Adipose tissue (tissue), 3 donors: Measurements from ENCODE around the gene CHRNB1. TPM values are rescaled to one million over a fixed set of nuclear protein-coding genes. Genes with fewer than 3 reads are reported as not detected.

Source experiments
- H3K27ac ChIP-seq: one replicate; pipeline ENCODE4 v1.5.1; 2013; ENCODE audit warnings: low read depth, low read length
- WGBS, 3 donors: extraction: QIAGEN DNeasy Blood & Tissue Kit; methylation state at CpG; one replicate each; pipeline ENCODE4 v1.1.7; 2013; 5-methylcytosine and 5-hydroxymethylcytosine counted together
- polyA plus RNA-seq, 3 donors: library from polyadenylated mRNA; stranded (reverse); fragments of 200-250 nt; gene quantifications; one replicate each; pipeline ENCODE4 v1.2.3, GENCODE V29; 2013
- donor health status: healthy with polysubstance abuse.
- donor health status: Bipolar disorder and iron deficiency.
- donor health status: healthy.

The CHRNB1 gene
- polyA plus RNA-seq = 10 to 100 TPM in 2 of 3 donors, 1 to 10 TPM in 1; 5.0 to 14.2 (median 12.7) TPM

DNA sequence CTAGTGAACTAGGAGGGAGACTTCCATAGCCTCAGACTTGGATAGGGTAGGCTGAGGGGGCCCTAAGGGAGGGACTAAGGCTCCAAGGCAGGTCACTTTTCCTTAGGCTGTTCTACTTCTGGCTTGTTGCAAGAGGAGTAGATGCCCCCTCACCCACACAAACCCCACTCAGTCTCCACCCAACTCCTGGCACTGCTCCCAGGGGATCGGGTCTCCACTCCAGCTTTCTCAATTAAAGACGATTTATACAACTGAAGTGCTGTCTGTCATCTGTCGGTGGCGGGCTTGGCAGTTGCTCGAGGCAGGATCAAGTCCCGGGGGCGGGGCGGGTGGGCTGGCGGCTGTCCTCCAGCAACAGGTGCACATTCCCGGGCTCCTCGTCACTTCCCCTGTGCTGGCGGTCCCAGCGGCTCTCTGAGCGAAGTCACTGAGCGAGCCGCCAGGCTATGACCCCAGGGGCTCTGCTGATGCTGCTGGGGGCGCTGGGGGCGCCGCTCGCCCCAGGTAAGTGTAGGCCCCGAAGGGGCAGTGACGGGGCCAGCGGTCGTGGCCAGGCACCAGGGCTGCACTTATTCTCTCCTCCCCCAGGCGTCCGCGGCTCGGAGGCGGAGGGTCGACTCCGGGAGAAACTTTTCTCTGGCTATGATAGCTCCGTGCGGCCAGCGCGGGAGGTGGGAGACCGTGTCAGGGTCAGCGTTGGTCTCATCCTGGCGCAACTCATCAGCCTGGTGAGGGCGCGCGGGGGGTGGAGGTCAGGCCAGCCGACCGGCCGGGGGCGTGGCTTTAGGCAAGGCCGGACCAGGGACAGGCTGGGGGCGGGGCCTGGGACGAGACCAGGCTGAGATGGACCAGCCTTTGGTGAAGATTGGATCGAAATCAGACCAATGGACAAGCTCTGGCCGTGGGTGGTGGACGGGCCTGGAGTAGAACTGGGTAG is at the start of gene CHRNB1:
CHRNB1 (plus strand) TSS at position 380 of the 937 bp plus-strand sequence; CDS start at position 447, 67 bp downstream.
- WGBS, 3 donors = 4 to 7% (median 6%) methylated on average over 50 to 51 of the region's 51 CpGs
- H3K27ac ChIP-seq = no peak within 1 kb of the TSS

- no peak overlapping the region for H3K27ac ChIP-seq
- WGBS, 3 donors = 85 to 90% (median 86%) methylated on average over 4 of the region's 4 CpGs
Measured at GRCh38 chr17:7396147-7396546, 48.7 kb upstream of the CHRNB1 start.

DNA sequence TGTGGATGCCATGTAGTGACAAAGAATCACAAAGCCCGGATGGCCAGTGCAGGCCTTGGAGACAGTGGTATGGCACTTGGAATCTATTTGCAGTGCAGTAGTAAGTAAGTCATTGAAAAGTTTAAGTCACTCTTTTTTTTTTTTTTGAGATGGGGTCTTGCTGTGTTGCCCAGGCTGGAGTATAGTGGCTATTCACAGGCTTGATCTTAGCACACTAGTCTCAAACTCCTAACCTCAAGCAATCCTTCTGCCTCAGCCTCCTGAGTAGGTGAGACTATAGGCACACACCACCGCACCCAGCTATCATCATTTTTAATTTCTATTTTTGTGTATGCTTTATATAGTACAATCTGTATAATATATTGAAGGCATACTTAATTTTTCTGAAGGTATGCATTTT is 46.2 kb upstream of the CHRNB1 start:
- WGBS, 3 donors = 79 to 90% (median 83%) methylated on average over 2 of the region's 2 CpGs
- no peak overlapping the region for H3K27ac ChIP-seq

- WGBS, 3 donors = 10 to 14% (median 13%) methylated on average over 16 of the region's 16 CpGs
- H3K27ac ChIP-seq = peak overlapping the region; percentile 32
Measured at GRCh38 chr17:7403043-7403726, 41.7 kb upstream of the CHRNB1 start.

DNA sequence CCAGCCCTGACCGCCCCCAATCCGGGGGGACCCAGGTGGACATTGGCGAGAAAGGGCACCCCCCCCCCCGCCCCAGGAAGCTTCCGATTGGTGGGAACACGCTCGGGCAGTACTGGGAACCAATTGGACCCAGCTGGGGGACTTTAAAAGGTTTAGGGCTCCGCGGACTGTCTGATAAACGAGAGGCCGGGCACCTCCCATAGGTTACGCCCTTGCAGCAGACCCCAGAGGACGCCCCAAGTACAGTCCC is 41.2 kb upstream of the CHRNB1 start:
- 0% methylated on average over 10 to 13 of the region's 13 CpGs for WGBS, 3 donors
- peak overlapping the region; percentile 32 for H3K27ac ChIP-seq

- WGBS, 3 donors = 0 to 1% (median 0%) methylated on average over 48 to 49 of the region's 49 CpGs
- peak within 1 kb of the TSS; percentile 32 for H3K27ac ChIP-seq
Measured at GRCh38 chr17:7403977-7404736, 40.7 kb upstream of the CHRNB1 start, which contains the start of gene TMEM256. TMEM256 (minus strand) TSS chr17:7404097; CDS start chr17:7404084, 13 bp downstream.

DNA sequence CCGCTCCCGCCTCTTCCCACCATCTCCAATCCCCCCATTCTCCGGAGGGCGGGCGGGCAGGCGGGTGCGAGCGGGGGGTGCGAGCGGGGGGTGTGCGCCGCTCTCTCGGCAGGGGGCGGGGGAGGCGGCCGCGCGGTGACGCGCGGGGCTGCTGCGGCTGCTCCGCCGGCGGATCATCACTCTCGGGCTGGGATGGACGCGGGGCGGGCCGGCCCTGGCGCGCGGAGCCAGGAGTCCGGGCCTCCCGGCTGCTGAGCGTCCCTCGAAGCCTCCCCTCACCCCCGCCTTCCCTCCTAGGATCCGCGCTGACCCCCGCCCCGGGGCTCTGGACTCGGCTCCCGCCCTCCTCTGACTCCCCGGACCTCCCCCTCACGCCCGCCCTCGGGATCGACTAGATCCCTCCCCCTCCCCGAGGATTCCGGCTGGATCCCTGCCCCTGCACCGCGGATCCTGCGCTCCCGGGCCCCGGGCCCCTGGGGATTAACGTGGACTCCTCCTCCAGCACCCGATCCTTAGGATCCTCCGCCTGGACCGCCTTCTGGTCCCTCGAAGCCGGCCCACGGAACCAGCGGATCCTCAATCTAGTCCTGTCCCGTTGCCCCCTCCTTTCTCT is 40.0 kb upstream of the CHRNB1 start:
- WGBS, 3 donors = 1 to 2% (median 1%) methylated on average over 41 to 63 of the region's 65 CpGs
- H3K27ac ChIP-seq = no peak overlapping the region

DNA sequence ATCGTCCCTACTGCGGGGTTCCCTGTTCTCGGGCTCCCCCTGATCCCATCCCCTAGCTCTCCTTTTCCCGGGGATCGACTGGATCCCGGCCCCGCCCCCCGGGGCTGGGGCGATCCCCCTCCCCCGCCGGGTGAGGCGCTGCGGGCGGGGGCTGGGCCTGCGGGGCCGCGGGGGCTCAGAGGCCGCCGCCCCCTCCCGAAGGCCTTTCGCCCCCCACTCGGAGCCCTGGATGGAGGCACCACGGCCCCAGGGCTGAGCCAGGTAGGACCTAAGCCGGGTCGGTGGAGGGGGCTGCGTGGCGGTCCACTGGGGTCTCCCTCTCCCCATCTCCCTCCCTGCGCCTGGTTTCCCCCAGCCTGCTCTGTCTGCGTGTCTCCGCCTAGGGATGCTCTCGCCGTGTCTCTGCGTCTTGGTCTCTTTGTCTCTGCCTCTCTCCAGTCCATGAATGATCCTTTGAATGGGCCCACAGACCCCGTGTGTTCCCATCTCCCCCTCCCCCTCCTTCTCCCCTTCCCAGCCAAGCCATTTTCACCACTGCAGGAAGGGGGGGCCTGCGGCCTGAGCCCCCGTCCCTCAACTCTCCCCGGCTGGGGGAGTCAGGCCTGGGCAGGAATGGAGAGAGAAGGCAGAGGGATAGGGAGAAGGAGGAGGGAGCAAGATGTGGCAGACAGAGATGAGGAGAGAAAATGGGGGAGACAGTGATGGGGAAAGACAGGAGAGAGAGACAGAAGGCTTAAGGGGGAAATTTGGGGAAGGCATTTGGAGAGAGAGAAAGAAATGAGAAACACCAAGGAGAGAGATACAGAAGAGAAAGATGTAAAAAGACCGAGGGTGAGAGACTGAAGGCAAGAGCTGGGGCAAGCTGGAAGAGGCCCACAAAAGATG is 39.3 kb upstream of the CHRNB1 start:
- peak overlapping the region; percentile 51 for H3K27ac ChIP-seq
- 12 to 19% (median 17%) methylated on average over 27 to 37 of the region's 38 CpGs for WGBS, 3 donors

- WGBS, 3 donors = 50 to 80% (median 61%) methylated on average over 8 to 12 of the region's 12 CpGs
- no peak overlapping the region for H3K27ac ChIP-seq
Measured at GRCh38 chr17:7406235-7406825, 38.5 kb upstream of the CHRNB1 start.

DNA sequence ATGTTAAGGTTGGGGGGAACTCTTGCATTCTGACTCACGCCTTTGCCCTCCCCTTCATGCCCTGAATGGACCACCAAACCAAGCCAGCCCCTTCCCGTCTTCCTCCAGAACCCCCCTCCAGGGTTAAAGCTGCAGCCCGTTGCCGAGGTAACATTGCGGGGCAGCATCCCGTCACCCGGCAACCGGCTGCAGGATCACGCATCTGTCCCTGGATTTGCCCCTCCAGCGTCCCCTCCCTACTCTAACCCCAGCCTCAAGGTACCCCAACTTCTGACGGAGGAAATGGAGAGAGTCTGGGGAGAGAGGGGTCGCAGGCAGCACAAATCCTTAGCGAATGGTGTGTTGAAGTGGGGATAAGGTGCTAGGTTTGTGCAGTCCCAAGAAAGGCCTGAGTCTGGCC is 37.8 kb upstream of the CHRNB1 start:
- no peak overlapping the region for H3K27ac ChIP-seq
- WGBS, 3 donors = 85 to 90% (median 88%) methylated on average over 13 of the region's 13 CpGs

DNA sequence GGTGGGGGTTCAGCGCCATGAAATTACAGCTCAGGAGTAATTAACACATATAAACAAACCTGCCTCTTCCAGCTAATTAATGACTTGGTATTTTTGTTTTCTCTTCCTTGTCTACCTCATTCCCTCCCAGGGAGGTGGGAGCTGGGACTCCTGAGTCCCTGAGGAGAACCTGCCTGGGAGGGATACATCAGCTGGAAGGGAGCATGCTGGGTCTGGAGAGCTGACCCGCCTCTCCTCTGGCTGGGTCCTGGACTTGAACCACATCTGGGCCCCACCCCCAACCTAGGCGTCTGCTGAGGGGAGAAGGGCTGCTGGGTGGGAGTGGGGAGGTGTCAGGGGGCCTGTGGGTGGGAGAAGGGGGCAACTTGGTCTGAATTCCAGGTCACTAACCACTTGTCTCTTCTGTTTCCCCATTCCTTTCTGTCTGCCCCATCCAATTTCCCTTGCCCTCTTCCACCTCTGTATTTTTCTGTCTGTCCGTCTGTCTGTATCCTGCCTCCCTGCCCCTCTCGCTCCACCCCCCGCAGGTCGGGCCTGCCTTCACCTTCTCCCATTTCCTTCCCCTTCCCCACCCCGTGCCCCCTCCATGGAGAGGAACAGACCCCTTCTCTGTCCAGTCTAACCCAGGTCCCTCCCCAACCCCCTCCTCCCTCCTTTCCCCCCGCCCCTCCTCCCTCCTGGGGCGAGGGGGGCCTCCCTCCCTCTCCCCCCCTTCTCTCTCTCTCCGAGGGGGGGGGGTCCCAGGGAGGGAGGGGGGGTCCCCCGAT is 37.2 kb upstream of the CHRNB1 start, which contains the start of gene NLGN2:
NLGN2 (plus strand) TSS at position 361 of the 767 bp plus-strand sequence. CDS start 411 bp downstream, outside the sequence.
- H3K27ac ChIP-seq = no peak within 1 kb of the TSS
- 46 to 55% (median 54%) methylated on average over 9 to 11 of the region's 12 CpGs for WGBS, 3 donors

GRCh38 chr17:7408252-7408727 is 36.6 kb upstream of the CHRNB1 start:
- H3K27ac ChIP-seq = no peak overlapping the region
- 63 to 71% (median 69%) methylated on average over 33 to 58 of the region's 58 CpGs for WGBS, 3 donors

- 68 to 88% (median 86%) methylated on average over 6 of the region's 6 CpGs for WGBS, 3 donors
- H3K27ac ChIP-seq = no peak overlapping the region
Measured at GRCh38 chr17:7408863-7409262, 36.0 kb upstream of the CHRNB1 start.

DNA sequence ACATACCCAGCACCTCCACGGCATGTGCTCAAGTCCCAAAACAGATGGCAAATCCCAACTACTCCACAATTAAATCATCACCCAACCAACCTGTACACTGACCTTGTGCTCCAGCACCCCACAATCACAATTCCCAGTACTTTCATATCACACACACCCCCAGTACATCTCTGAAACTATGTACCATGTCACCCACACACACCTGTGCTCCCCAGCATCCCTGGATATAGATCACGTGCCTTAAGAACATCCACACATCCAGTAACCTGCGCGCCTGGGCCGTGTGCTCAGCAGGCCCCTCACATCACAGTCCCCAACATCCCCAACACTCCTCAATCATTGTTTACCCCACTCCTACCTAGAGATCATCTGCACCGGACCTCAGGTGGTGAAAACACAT is 35.1 kb upstream of the CHRNB1 start:
- 90 to 94% (median 93%) methylated on average over 6 of the region's 6 CpGs for WGBS, 3 donors
- no peak overlapping the region for H3K27ac ChIP-seq

DNA sequence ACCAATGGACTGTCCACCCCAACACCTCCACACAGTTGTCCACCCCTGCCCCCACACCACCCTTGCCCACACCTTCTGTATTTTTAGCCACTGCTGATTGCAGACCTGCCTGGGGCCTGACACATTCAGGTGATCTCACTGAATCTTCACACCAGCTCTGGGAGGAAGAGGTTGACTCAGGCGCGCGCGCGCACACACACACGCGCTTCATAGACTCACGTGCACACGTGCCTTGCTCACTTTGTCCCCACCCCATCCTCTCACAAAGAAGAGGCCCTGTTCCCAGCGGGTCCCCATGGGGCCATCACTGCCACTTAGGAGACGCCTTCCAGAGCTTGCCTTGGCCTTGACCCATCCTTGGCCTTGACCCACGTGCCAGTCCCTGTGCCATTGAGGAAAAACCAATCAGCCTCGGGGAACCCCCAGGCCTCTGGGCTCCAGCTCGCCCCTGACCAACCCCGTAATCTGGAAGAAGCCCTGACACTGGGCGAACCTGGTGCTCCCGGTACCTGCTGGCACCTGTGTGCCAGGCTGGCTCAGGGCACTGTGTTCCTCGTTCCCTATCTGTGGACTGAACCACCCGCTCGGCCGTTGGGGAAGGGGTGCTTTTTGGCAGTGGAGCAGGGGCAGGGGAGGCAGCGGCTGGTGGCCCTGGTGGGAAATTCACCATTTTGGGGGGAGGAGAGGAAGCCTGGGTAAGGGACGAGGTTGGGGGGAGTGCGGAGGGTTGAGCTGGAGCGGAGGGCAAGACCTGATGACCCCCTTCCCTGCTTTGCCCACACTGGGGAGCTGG is 34.0 kb upstream of the CHRNB1 start:
- WGBS, 3 donors = 87 to 91% (median 91%) methylated on average over 23 to 25 of the region's 25 CpGs
- no peak overlapping the region for H3K27ac ChIP-seq

DNA sequence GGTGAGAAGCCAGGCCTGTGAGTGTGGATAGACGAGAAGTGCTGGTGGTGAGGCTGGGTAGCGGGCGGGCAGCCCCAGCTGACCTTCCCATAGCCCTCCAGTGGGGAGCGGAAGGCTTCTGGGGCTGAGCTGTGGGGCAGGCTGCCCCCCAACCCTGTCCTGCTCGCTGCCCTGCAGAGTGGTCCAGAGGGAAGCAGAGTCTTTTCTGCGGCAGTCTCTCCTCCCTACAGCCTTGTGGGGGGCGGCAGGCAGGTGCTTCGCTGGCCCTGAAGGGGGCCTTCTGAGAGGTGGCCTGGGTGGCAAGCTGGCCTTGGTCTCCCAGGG is 33.5 kb upstream of the CHRNB1 start:
- 83 to 97% (median 92%) methylated on average over 8 of the region's 8 CpGs for WGBS, 3 donors
- no peak overlapping the region for H3K27ac ChIP-seq
